NCI-H82 treated with DMSO at 0.1 percent for 48 hours (cell line): ENCODE measurements around the gene UGGT2.
A peak's percentile ranks its signal among the peaks of the same experiment; 100 is the strongest.
"Not testable (repeated sequence)": the region's sequence is repeated elsewhere in the genome, so short reads cannot be mapped to it uniquely, and the experiment has no call there.

Experiments
- DNase-seq: peaks from one replicate; lab custom pipeline; 2025; ENCODE audit not compliant: unreplicated experiment; lab: John Stamatoyannopoulos, UW

UGGT2 gene

DNA sequence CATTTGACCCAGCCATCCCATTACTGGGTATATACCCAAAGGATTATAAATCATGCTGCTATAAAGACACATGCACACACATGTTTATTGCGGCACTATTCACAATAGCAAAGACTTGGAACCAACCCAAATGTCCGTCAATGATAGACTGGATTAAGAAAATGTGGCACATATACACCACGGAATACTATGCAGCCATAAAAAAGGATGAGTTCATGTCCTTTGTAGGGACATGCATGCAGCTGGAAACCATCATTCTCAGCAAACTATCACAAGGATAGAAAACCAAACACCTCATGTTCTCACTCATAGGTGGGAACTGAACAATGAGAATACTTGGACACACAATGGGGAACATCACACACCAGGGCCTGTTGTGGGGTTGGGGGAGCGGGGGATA lies 2.2 kb downstream of the UGGT2 start:
- not testable (repeated sequence) for DNase-seq

DNA sequence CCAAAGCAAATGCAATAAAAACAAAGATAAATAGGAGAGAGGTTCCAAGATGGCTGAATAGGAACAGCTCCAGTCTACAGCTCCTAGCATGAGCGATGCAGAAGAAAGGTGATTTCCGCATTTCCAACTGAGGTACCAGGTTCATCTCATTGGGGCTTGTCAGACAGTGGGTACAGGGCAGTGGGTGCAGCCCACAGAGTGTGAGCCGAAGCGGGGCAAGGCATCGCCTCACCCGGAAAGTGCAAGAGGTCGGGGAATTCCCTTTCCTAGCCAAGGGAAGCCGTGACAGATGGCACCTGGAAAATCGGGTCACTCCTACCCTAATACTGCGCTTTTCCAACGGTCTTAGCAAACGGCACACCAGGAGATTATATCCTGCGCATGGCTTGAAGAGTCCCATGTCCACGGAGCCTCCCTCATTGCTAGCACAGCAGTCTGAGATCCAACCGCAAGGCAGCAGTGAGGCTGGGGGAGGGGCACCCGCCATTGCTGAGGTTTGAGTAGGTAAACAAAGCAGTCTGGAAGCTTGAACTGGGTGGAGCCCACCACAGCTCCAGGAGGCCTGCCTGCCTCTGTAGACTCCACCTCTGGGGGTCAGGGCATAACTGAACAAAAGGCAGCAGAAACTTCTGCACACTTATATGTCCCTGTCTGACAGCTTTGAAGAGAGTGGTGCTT lies 6.6 kb downstream of the UGGT2 start:
- not testable (repeated sequence) for DNase-seq

DNA sequence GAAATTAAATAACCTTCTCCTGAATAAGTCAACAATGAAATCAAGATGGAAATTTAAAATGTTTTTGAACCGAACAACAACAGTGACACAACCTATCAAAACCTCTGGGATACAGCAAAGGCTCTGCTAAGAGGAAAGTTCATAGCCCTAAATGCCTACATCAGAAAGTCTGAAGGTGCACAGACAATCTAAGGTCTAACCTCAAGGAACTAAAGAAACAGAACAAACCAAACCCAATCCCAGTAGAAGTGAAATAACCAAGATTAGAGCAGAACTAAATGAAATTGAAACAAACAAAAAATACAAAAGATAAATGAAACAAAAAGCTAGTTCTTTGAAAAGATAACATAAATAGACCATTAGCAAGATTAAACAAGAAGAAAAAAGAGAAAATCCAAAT lies 9.0 kb downstream of the UGGT2 start:
- no peak for DNase-seq

DNA sequence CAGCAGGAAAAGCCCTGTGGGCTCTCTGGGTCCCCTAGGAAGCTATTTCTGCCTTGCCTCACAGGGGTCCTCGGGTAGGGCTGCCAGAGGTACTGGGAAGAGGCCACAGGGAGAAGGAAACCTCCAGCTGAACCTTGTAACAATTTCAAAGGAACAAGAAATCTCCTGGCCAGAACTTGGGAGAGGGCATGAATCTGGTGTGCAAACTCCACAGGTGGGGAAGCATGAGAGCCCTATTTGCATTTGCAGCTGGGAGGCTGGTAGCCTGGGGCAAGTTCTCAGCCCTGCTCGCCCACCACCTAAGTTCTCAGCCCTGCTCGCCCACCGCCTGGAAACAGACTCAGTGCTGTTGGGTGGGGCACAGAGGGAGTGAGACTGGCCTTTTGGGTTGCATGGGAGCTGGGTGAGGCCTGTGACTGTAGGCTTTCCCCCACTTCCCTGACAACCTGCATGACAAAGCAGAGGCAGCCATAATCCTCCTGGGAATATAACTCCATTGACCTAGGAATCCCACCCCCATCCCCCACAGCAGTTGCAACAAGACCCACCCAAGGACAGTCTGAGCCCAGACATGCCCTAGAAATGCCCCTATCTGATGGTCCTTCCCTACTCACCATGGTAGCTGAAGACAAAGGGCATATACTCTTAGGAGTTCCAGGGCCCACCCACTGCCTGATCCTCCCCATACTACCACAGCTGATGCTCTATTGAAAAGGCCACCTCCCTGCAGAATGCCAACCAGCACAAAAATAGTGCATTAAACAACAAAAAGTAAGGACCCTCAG lies 11.7 kb downstream of the UGGT2 start:
- DNase-seq, result no peak

DNA sequence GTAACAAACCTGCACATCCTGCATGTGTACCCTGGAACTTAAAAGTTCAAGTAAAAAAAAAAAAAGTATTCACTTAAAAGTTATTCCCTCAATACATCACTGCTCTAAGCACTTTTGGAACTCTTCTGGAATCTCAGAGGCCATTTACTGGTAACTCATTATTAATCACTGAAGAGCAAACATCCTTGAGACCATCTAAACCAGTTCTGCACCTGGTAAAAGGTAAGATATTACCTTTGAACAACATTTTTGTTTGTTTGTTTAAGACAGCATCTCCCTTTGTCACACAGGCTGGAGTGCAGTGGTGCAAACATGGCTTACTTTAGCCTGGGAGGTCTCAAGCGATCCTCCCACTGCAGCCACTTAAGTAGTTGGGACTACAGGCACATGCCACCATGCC lies 16.7 kb downstream of the UGGT2 start:
- no peak for DNase-seq

DNA sequence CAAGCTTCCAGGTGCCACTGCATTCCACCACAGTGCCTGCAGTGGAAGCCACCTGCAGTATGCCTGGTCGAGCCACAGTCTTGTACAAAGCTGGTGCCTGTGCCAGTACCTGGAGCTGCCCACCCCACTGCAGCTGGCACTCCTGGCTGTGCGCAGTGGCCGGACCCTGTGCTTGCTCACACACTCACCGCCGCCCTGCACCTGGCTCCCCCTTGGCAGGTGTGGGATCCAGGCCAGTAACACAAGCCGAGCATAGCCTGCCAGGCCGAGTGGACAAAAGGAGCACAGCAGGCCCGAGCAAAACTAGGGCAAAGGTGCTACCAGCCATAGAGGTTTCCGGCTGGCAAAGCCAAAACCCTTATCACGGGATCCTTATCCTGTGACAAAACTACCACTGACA lies 18.5 kb downstream of the UGGT2 start:
- no peak for DNase-seq

DNA sequence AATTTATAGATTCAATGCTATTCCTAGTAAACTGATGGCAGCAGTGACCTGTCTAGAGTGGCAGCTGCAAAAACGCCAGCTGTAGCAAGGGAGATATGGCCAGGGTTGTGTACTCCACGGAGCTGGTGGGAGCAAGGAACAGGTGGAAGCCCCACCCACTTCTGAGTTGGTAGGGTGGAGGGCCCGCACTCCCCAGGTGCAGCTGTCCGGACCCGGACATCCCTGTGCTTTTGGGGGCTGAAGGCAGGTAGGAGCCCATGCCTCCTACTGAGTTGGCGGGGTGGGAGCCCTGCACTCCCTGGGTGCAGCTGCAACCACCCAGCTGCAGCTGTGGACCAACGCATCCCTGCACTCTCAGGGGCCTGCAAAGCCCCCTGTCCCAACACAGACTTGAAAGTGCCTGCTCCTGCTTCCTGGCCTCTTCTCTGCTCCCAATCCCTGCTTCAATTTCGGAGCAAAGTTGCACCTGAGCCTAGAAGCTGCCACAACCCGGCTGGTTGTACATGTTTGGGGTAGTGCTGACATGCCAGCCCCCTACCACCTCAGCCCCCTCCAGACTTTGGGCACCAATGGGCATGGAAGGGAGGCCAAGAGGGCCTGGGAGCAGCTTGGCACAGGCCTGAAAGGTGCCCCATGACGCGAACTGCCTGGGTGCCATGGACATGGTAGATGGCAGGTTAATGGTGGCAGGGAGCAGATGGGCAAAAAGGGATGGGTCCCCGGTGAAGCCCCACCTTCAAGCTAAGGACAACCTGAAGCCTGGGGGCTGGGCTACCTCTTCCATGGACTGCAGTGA lies 19.8 kb downstream of the UGGT2 start:
- DNase-seq, result no peak

DNA sequence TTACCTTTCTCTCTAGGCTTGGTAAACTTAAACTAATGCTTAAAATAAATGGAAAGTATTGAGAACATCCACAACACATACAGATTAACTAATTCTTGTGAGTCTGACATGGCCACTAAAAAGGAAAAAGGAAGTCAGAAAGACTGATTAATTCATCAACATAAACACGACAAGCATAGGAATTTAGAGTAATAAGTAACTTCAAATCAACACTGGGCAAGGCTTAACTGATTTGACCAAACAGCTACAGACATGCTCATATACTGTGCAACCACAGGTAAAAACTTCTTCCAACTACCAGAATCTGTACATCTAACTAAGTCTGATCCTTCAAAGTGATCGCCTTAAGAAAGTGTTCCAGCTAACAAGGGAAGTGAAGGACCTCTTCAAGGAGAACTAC lies 20.5 kb downstream of the UGGT2 start:
- DNase-seq, result no peak

DNA sequence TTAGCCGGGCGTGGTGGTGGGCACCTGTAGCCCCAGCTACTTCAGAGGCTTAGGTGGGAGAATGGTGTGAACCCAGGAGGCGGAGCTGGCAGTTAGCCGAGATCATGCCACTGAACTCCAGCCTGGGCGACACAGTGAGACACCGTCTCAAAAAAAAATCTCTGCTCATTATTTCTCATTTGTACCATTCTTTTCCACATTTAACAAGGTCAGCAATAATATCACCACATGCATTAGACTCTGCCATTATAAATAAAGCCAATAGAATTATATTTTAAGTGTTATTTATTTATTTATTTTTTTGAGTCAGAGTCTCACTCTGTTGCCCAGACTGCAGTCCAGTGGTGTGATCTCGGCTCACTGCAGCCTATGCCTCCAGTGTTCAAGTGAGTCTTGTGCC lies 24.2 kb downstream of the UGGT2 start:
- no peak for DNase-seq

DNA sequence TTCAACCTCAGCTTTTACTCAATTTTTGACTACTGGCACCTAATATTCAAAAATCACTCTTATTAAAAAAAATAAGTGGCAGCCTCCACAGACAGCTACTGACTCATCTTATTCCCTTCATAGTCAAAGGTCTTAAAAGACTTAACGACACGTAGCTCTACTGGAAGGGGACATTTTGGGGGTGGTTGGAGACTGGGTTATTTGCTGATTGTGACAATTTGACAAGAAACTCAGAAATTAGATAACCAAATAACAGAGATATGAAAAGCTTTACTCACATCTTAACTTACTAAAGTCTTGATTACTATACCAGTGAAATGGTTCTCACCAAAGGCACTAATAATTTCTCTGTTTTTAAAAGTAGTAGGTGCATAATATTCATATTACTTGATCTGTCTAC lies 25.7 kb downstream of the UGGT2 start:
- no peak for DNase-seq

DNA sequence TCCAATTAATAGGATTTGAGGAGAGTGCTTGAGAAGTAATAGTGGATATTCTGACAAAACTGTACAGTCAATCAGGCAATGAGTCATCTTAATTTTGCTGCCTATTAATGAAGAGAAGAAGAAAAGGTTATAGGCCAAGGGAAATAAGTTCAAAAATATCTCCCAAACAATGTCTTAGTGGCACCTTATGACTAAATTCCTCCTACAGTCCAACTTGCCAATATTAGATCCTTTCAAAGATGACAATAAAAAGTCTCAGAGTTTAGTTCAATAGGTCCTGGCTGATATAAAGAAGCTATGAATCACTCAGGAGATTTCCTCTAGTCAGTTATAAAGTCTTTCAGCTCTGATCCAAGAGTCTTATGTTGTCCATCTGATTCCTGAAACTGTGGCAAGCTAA lies 27.9 kb downstream of the UGGT2 start:
- DNase-seq, result no peak

DNA sequence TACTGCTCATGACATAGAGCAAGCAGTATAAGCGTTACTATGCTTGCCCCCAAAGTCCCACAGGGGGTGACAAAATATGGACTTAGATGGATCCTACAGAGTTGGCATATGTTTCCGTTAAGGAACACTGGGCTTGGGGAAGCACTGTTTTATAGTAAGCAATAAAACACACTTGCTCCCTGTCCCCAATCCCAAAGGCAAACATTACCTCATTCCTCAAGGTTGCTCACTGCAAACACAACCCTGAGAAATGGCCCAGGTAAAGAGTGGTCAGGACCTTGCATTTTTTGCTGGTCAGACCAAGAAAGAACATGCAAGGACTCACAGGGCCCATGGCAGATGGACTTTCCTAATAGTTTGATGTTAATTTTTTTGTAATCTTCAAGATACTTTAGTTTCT lies 32.3 kb downstream of the UGGT2 start:
- no peak for DNase-seq

DNA sequence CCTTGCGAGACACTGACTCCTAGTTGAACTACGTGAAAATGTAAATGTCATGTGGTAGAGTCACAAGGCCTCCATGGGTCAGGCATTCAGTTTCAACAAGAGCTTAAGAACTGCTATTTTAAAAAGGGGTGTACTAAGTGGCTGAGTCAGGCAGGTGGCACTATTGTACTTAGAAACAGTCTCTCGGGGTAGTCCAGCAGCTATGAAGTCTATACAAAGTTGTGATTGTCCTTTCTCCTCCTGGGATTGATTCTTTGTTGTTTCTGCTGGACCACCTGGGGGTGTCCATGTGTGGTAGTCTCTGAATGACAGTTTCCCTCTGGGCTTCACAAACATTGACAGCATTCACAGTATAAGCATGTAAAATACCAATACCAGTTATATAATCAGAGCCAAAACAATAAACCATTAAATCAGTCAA lies 33.0 kb downstream of the UGGT2 start:
- DNase-seq, result peak; percentile 82

DNA sequence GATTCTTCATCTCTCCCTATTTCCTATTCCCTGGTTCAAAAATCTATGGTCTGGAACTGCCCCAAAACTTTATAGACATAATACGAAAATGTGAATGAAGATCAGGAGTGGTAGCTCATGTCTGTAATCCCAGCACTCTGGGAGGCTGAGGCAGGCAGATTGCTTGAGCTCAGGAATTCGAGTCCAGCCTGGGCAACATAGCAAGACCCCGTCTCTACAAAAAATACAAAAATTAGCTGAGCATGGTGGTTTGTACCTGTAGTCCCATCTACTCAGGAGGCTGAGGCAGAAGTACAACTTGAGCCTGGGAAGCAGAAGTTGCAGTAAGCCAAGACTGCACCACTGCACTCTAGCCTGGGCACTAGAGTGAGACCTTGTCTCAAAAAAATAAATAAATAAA lies 35.1 kb downstream of the UGGT2 start:
- DNase-seq, result no peak

DNA sequence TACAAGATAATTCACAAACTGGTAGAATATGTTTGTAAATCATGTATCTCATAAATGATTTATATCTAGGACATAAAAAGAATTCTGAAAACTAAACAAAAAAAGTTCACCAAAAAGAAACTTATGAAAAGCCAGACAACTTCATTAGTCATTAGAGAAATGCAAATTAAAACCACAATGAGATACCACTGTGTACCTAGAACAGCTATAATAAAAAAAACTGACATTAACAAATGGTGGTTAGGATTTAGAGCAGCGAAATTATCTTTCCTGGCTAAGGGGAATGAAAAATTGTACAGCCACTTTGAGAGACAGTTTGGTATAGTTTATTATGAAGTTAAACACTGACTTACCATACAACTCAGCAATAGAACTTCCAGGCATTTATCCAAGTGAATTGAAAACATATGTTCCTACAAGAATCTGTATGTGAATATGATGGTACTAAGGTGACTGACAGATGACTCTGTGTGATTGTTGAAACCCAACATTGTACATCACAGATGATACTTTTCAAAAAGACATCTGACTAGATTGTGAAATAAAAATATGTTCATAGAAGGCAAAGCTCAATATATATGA lies 41.8 kb downstream of the UGGT2 start:
- no peak for DNase-seq

DNA sequence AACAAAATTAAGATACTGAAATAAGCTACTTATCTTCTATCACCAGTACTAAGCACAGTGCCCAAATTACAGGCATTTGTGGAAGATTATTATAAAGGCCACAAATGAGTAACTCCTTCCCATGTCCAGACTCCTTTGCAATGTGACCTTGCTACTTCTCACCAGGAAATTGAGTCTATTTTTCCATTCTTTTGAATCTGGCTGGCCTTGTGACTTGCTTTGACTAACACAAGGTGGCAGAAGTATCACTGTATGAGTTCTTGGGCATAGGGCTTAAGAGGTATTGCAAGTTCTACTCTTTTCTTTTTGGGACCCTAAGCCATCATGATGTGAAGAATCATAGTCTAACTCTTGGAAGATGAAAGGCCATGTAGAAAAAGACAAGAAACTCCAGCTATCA lies 49.9 kb downstream of the UGGT2 start:
- no peak for DNase-seq

DNA sequence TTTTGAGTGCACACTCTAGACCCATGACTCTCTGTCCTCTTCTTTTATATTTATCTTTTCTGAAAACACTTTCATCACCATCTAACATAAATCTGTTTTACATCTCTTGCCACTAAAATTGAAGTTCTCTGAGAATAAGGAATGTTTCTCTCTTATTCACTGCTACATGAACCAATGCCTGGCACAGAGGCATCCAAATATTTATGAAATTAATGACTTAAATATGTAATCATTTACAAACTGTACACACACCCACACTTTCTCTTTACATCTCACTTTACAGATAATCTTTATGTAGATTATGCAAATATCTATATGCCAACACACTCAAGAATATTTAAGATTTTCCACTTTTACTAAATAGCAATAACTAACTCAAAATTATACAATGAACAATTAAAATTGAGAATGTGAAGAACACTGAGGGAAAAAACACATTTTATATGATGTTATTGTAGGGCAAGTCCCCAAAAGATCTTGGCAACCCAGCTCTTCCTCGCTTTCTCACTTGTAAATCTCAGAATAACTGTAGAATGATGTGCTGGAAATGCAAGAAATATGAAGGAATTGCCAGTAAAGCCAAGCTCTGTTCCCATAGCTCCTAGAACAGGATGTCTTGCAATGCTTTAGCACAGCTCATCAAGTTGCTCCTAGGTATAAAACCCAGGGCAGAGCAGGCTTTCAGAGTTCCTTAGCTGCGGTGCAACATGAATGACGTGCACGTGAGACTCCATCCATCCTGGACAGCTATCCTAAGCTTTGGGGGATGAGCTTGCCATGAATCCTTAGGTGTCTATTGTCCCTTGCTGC lies 50.7 kb downstream of the UGGT2 start:
- DNase-seq, result no peak

DNA sequence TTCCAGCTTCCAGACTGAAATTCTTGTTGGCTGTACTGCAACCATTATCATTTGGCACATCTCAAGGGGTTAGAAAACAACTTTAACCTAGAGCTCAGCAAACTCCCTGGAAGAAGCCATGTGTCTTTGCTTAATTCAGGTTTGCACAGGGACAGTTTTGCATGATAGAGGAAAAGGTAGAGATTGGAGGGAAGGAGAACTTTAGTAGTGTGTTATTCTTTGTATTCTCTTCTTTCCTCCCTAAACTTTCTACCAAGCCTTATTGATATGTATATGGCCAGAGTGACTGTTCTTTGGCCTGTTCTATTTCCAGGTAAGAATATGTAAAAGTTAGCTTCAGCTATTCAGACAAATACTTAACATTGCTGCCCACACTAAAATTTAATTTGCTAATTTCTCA lies 53.1 kb downstream of the UGGT2 start:
- no peak for DNase-seq

DNA sequence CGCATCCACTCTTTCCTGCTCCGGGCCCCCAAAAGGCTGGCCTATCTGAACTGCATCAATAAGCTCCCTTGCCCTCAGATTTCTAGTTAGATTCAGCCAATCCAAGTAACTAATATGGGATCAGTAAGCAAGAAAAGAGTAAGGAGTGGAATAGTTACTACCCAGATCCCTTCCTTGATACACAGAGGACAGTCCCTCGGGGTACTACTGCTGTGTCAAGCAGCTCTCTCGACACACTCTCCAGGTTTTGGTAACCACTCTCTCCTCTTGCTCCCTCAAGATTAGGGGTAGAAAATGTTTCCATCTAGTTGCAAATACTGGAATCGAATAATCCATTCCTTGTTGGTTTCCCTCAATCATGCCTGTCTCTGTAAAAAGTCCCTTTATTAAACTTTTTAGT lies 65.4 kb downstream of the UGGT2 start:
- no peak for DNase-seq

DNA sequence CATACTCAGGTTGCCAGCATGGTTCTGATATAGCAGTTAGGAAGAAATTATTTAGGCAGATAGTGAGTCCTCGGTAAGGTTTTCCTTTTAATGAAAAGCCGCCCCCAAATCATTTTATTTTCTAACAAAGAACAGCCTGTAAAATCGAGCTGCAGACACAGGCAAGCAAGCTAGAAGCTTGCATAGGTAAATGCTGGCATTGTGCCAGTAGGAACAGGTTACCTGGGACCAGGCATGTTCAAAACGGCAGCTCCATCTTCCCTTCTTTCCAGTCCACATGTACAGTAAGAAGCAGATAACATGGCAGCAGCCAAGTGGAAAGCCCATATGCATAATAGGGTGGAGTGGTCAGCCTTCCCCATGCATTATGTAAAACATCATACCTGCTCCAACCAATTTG lies 71.1 kb downstream of the UGGT2 start:
- no peak for DNase-seq

DNA sequence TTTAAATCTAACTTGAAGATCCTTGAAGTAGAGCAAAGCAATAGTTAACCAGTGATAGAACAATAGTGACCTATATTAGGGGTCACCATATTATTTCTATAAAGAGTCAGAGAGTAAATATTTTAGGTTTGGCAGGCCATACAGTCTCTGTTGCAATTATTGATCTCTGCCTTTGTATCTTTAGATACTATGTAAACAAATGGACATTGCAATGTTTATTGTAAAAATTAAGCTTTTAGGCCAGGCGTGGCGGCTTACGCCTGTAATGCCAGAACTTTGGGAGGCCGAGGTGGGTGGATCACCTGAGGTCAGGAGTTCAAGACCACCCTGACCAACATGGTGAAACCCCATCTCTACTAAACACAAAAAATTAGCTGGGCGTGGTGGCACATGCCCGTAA lies 80.5 kb downstream of the UGGT2 start:
- not testable (repeated sequence) for DNase-seq
